Liver (tissue), 9 donors: ENCODE measurements around the gene GIMAP1. TPM values are rescaled to one million over a fixed set of nuclear protein-coding genes. Genes with fewer than 3 reads are reported as not detected.
A peak's percentile ranks its signal among the peaks of the same experiment; 100 is the strongest.

Experiments
- DNase-seq: peaks from one replicate; pipeline ENCODE4 v3.0.0-alpha.2; 2017; ENCODE audit warnings: low spot score
- H3K27ac ChIP-seq, 2 donors: one replicate each; pipeline ENCODE4 v1.7.0; 2013; ENCODE audit warnings: inconsistent platforms in 2 of 2, low read length in 2 of 2, control low read depth in 1 of 2, low read depth in 1 of 2, mild to moderate bottlenecking in 1 of 2
- H3K27me3 ChIP-seq, 4 donors: one replicate each; pipeline versions ENCODE4 v1.6.1 to v1.7.0; 2013; ENCODE audit warnings: low read length in 3 of 4, inconsistent platforms in 1 of 4, mild to moderate bottlenecking in 1 of 4, moderate library complexity in 1 of 4; ENCODE audit not compliant: control insufficient read depth in 4 of 4, insufficient read depth in 4 of 4
- H3K36me3 ChIP-seq, 4 donors: one replicate each; pipeline versions ENCODE4 v1.6.1 to v1.7.0; 2013; ENCODE audit warnings: low read length in 3 of 4, mild to moderate bottlenecking in 3 of 4, low read depth in 1 of 4, moderate library complexity in 1 of 4; ENCODE audit not compliant: control insufficient read depth in 4 of 4, insufficient read depth in 3 of 4
- H3K4me1 ChIP-seq, 4 donors: one replicate each; pipeline versions ENCODE4 v1.6.1 to v1.7.0; 2013; ENCODE audit warnings: low read length in 3 of 4, mild to moderate bottlenecking in 3 of 4, moderate library complexity in 1 of 4; ENCODE audit not compliant: control insufficient read depth in 4 of 4, insufficient read depth in 4 of 4
- H3K4me3 ChIP-seq, 3 donors: one replicate each; pipeline versions ENCODE4 v1.6.1 to v1.7.0; 2013; ENCODE audit warnings: low read length in 3 of 3, control low read depth in 1 of 3, low read depth in 1 of 3, mild to moderate bottlenecking in 1 of 3
- H3K9ac ChIP-seq, 2 donors: one replicate each; pipeline ENCODE4 v1.7.0; 2013; ENCODE audit warnings: low read length in 2 of 2, mild to moderate bottlenecking in 2 of 2, moderate library complexity in 2 of 2, control low read depth in 1 of 2, low read depth in 1 of 2
- H3K9me3 ChIP-seq, 4 donors: one replicate each; pipeline versions ENCODE4 v1.6.1 to v1.7.0; 2013; ENCODE audit warnings: low read length in 3 of 4; ENCODE audit not compliant: control insufficient read depth in 4 of 4
- EGR1 ChIP-seq, 2 donors: IDR thresholded peaks; 2 replicates each; pipeline ENCODE4 v1.6.1; 2016 to 2018; ENCODE audit warnings: antibody characterized with exemption in 2 of 2, low read depth in 2 of 2
- FOXA1 ChIP-seq: IDR thresholded peaks from 2 replicates; pipeline ENCODE4 v1.6.1; 2016; ENCODE audit warnings: antibody characterized with exemption
- FOXA2 ChIP-seq: IDR thresholded peaks from 2 replicates; pipeline ENCODE4 v1.6.1; 2016; ENCODE audit warnings: antibody characterized with exemption
- GABPA ChIP-seq, 2 donors: IDR thresholded peaks in 1 of 2; conservative IDR thresholded peaks in 1 of 2; 2 replicates each; pipeline ENCODE4 v1.6.1; 2016; ENCODE audit warnings: antibody characterized with exemption in 2 of 2, mild to moderate bottlenecking in 1 of 2, moderate library complexity in 1 of 2
- HNF4A ChIP-seq, 2 donors: conservative IDR thresholded peaks; 2 replicates each; pipeline ENCODE4 v1.6.1; 2016; ENCODE audit warnings: antibody characterized with exemption in 2 of 2, mild to moderate bottlenecking in 2 of 2
- HNF4G ChIP-seq: IDR thresholded peaks from 2 replicates; pipeline ENCODE4 v1.6.1; 2016; ENCODE audit warnings: antibody characterized with exemption
- JUND ChIP-seq, 2 donors: IDR thresholded peaks; 2 replicates each; pipeline ENCODE4 v1.6.1; 2016; ENCODE audit warnings: antibody characterized with exemption in 2 of 2
- NR2F2 ChIP-seq: IDR thresholded peaks from 2 replicates; pipeline ENCODE4 v1.6.1; 2016; ENCODE audit warnings: antibody characterized with exemption
- RAD21 ChIP-seq, 2 donors: IDR thresholded peaks; 2 replicates each; pipeline ENCODE4 v1.6.1; 2016; ENCODE audit warnings: antibody characterized with exemption in 2 of 2, mild to moderate bottlenecking in 2 of 2
- RXRA ChIP-seq, 2 donors: IDR thresholded peaks; 2 replicates each; pipeline ENCODE4 v1.6.1; 2017 to 2018; ENCODE audit warnings: antibody characterized with exemption in 2 of 2, mild to moderate bottlenecking in 1 of 2
- SP1 ChIP-seq: IDR thresholded peaks from 2 replicates; pipeline ENCODE4 v1.6.1; 2018; ENCODE audit warnings: antibody characterized with exemption, mild to moderate bottlenecking
- TAF1 ChIP-seq: conservative IDR thresholded peaks from 2 replicates; pipeline ENCODE4 v1.6.1; 2016; ENCODE audit warnings: antibody characterized with exemption, mild to moderate bottlenecking
- YY1 ChIP-seq: IDR thresholded peaks from 2 replicates; pipeline ENCODE4 v1.6.1; 2016; ENCODE audit warnings: antibody characterized with exemption, mild to moderate bottlenecking
- WGBS: extraction: QIAGEN DNeasy Blood & Tissue Kit; methylation state at CpG from one replicate; pipeline ENCODE4 v1.1.7; 2013; 5-methylcytosine and 5-hydroxymethylcytosine counted together
- polyA plus RNA-seq, 2 donors: library from polyadenylated mRNA; stranded (reverse) in 1 of 2; unstranded in 1 of 2; fragments of 200-250 nt in 1 of 2; fragments of >200 nt in 1 of 2; fragmentation: Nextera tagmentation in 1 of 2; extraction: Ambion mirVana in 1 of 2; gene quantifications; one replicate each; pipeline versions ENCODE4 v1.2.1 to v1.2.3, GENCODE V29; 2013 to 2015
- total RNA-seq, 2 donors: library from RNA; depleted of rRNA; stranded (reverse); fragments of >200 nt; gene quantifications; one replicate each; pipeline ENCODE4 v1.2.3, GENCODE V29; 2014
- TF ChIP-seq, protein P1 (sequence below): IDR thresholded peaks from 2 replicates; pipeline ENCODE4 v1.6.1; 2016; ENCODE audit warnings: antibody characterized with exemption
- TF ChIP-seq, protein P2 (sequence below): fragments of 150-350 bp; IDR thresholded peaks from 2 replicates; pipeline ENCODE4 v1.5.1; 2017; ENCODE audit warnings: improper control_type of control experiment, low read depth, low read length; ENCODE audit not compliant: missing input control
- TF ChIP-seq, protein P3 (sequence below): IDR thresholded peaks from 2 replicates; pipeline ENCODE4 v1.6.1; 2016; ENCODE audit warnings: antibody characterized with exemption
- TF ChIP-seq, protein P4 (sequence below): IDR thresholded peaks from 2 replicates; pipeline ENCODE4 v1.6.1; 2016; ENCODE audit warnings: antibody characterized with exemption, mild to moderate bottlenecking
- TF ChIP-seq, protein P5 (sequence below): IDR thresholded peaks from 2 replicates; pipeline ENCODE4 v1.6.1; 2016; ENCODE audit warnings: antibody characterized with exemption
- donor health status: healthy.
- donor health status: healthy.
- donor health status: healthy.
- donor health status: healthy.
- donor health status: healthy.

GIMAP1 gene
- total and polyA plus RNA-seq, 4 donors = 1.5 to 3.8 (median 2.5) TPM

DNA sequence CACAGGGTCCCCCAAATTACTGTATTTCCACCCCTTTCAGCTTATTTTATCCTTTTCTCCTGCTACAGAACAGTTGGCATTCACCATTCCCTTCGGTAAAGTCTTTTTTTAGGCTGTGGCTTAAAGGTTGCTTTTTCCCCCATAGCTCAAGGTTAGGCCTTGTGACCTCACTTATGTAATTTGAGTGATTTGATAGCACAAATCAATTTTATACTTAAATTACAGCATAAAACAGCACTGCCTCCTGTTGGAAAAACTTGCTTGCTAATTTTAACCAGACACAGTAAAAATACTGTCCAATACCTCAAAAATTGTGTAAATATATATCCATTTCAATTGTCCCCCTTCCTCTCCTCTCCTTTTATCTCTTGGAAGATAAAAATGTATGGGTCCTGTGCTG, 7.1 kb downstream of the GIMAP1 start:
- H3K27me3 ChIP-seq = no peaks in the 10 kb centered on the region
- no peak for TF ChIP-seq TAF1
- TF ChIP-seq RAD21 (IDR thresholded peaks at IDR 0.05) = peak; percentile 58 to 67
- no peak for TF ChIP-seq HNF4G
- TF ChIP-seq NR2F2 = peak; percentile 26
- no peak for TF ChIP-seq JUND (IDR thresholded peaks at IDR 0.05)
- TF ChIP-seq HNF4A (conservative IDR thresholded peaks at IDR 0.05) = peak; percentile 45 to 48
- TF ChIP-seq YY1 = peak; percentile 15
- TF ChIP-seq, protein P1, sequence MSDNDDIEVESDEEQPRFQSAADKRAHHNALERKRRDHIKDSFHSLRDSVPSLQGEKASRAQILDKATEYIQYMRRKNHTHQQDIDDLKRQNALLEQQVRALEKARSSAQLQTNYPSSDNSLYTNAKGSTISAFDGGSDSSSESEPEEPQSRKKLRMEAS = no peak
- no peak overlapping the region for H3K4me3 ChIP-seq
- no peaks in the 10 kb centered on the region for H3K9me3 ChIP-seq
- no peak overlapping the region for H3K9ac ChIP-seq
- H3K27ac ChIP-seq = no peak overlapping the region
- peaks cover 3 to 32% (median 26%) of the 10 kb centered on the region in 4 donors for H3K4me1 ChIP-seq
- no peaks in the 10 kb centered on the region for H3K36me3 ChIP-seq
- WGBS = 23% methylated on average over 1 of the region's 1 CpG
- DNase-seq = no peak

DNA sequence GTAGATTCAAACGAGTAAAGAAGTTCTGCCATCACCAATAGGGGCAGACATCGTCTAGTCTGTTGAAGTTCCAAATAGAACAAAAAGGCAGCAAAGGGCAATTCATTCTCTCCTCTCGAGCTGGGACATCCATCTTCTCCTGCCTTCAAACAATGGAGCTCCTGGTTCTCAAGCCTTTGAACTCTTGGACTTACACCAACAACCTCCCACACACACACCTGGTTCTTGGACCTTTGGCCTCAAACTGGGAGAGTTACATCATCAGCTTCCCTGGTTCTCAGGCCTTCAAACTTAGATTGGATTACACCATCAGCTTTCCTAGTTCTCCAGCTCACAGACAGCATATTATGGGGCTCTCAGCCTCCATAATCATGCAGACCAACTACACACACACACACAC, 11.0 kb downstream of the GIMAP1 start:
- DNase-seq = no peak
- TF ChIP-seq, protein P2, sequence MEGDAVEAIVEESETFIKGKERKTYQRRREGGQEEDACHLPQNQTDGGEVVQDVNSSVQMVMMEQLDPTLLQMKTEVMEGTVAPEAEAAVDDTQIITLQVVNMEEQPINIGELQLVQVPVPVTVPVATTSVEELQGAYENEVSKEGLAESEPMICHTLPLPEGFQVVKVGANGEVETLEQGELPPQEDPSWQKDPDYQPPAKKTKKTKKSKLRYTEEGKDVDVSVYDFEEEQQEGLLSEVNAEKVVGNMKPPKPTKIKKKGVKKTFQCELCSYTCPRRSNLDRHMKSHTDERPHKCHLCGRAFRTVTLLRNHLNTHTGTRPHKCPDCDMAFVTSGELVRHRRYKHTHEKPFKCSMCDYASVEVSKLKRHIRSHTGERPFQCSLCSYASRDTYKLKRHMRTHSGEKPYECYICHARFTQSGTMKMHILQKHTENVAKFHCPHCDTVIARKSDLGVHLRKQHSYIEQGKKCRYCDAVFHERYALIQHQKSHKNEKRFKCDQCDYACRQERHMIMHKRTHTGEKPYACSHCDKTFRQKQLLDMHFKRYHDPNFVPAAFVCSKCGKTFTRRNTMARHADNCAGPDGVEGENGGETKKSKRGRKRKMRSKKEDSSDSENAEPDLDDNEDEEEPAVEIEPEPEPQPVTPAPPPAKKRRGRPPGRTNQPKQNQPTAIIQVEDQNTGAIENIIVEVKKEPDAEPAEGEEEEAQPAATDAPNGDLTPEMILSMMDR = no peak
- TF ChIP-seq EGR1 (IDR thresholded peaks at IDR 0.05; ENCODE audit: low read depth in 2 of 2) (peak; percentile 90 to 97), SP1 (peak; percentile 84), YY1 (peak; percentile 92), TAF1 (no peak), RXRA (IDR thresholded peaks at IDR 0.05) (peak; percentile 84 to 88), FOXA2 (no peak), HNF4A (conservative IDR thresholded peaks at IDR 0.05) (peak; percentile 99), JUND (IDR thresholded peaks at IDR 0.05) (peak; percentile 70 to 86), NR2F2 (peak; percentile 57), RAD21 (IDR thresholded peaks at IDR 0.05) (peak; percentile 62 to 67), FOXA1 (peak; percentile 71), HNF4G (peak; percentile 99), GABPA (IDR thresholded peaks at IDR 0.05 in 1 of 2, conservative IDR thresholded peaks at IDR 0.05 in 1 of 2) (no peak)
- TF ChIP-seq, protein P3, sequence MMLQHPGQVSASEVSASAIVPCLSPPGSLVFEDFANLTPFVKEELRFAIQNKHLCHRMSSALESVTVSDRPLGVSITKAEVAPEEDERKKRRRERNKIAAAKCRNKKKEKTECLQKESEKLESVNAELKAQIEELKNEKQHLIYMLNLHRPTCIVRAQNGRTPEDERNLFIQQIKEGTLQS = peak; percentile 97
- TF ChIP-seq, protein P4, sequence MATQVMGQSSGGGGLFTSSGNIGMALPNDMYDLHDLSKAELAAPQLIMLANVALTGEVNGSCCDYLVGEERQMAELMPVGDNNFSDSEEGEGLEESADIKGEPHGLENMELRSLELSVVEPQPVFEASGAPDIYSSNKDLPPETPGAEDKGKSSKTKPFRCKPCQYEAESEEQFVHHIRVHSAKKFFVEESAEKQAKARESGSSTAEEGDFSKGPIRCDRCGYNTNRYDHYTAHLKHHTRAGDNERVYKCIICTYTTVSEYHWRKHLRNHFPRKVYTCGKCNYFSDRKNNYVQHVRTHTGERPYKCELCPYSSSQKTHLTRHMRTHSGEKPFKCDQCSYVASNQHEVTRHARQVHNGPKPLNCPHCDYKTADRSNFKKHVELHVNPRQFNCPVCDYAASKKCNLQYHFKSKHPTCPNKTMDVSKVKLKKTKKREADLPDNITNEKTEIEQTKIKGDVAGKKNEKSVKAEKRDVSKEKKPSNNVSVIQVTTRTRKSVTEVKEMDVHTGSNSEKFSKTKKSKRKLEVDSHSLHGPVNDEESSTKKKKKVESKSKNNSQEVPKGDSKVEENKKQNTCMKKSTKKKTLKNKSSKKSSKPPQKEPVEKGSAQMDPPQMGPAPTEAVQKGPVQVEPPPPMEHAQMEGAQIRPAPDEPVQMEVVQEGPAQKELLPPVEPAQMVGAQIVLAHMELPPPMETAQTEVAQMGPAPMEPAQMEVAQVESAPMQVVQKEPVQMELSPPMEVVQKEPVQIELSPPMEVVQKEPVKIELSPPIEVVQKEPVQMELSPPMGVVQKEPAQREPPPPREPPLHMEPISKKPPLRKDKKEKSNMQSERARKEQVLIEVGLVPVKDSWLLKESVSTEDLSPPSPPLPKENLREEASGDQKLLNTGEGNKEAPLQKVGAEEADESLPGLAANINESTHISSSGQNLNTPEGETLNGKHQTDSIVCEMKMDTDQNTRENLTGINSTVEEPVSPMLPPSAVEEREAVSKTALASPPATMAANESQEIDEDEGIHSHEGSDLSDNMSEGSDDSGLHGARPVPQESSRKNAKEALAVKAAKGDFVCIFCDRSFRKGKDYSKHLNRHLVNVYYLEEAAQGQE = peak; percentile 60
- TF ChIP-seq, protein P1 = peak; percentile 48
- TF ChIP-seq, protein P5, sequence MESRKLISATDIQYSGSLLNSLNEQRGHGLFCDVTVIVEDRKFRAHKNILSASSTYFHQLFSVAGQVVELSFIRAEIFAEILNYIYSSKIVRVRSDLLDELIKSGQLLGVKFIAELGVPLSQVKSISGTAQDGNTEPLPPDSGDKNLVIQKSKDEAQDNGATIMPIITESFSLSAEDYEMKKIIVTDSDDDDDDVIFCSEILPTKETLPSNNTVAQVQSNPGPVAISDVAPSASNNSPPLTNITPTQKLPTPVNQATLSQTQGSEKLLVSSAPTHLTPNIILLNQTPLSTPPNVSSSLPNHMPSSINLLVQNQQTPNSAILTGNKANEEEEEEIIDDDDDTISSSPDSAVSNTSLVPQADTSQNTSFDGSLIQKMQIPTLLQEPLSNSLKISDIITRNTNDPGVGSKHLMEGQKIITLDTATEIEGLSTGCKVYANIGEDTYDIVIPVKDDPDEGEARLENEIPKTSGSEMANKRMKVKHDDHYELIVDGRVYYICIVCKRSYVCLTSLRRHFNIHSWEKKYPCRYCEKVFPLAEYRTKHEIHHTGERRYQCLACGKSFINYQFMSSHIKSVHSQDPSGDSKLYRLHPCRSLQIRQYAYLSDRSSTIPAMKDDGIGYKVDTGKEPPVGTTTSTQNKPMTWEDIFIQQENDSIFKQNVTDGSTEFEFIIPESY = peak; percentile 41
- H3K4me3 ChIP-seq = no peak overlapping the region
- no peaks in the 10 kb centered on the region for H3K9me3 ChIP-seq
- H3K4me1 ChIP-seq = peaks cover 3 to 32% (median 26%) of the 10 kb centered on the region in 4 donors
- no peak overlapping the region for H3K9ac ChIP-seq
- H3K27ac ChIP-seq = peak overlapping the region; percentile 37 to 49
- no peaks in the 10 kb centered on the region for H3K27me3 ChIP-seq
- 35% methylated on average over 3 of the region's 3 CpGs for WGBS
- no peaks in the 10 kb centered on the region for H3K36me3 ChIP-seq
